ENCODE results near the gene WWOX. TPM values are rescaled to one million over a fixed set of nuclear protein-coding genes. Genes with fewer than 3 reads are reported as not detected.

Gene WWOX
- polyA plus RNA-seq, 1 donor (not counting 4 experiments of a cell fraction or from before 2014, with no cell fraction given), result 5.1 TPM

- H3K4me1 ChIP-seq (ENCODE audit: control insufficient read depth, extremely low read depth, insufficient read depth, low read length), result no peaks in the 10 kb centered on the region
- H4K20me1 ChIP-seq (ENCODE audit: control insufficient read depth, extremely low read depth, insufficient read depth, low read length), result no peaks in the 10 kb centered on the region
- no peak for TF ChIP-seq EZH2 (IDR thresholded peaks at IDR 0.05; ENCODE audit: low read length)
- no peak for TF ChIP-seq CTCF (optimal IDR thresholded peaks at IDR 0.05 in 1 of 3, IDR thresholded peaks at IDR 0.05 in 1 of 3, conservative IDR thresholded peaks at IDR 0.05 in 1 of 3; ENCODE audit: extremely low read depth in 1 of 3, insufficient read depth in 2 of 3, low read length in 3 of 3)
- dilution Hi-C loops (cut with MboI; ENCODE audit: extremely low pct_ligation_motif_present, low sequenced_read_pairs), result no loop called here
- FAIRE-seq (no peak), DNase-seq (ENCODE audit: low read depth, low spot score) (no peak)
- H3K36me3 ChIP-seq (ENCODE audit: control insufficient read depth in 2 of 2, extremely low read depth in 1 of 2, insufficient read depth in 2 of 2, low read length in 2 of 2), result no peaks in the 10 kb centered on the region
- H3K9ac ChIP-seq (ENCODE audit: control insufficient read depth, extremely low read depth, insufficient read depth, low read length), result no peak overlapping the region
- H2AFZ ChIP-seq (ENCODE audit: control insufficient read depth, low read length), result no peak overlapping the region
- H3K9me1 ChIP-seq (ENCODE audit: control insufficient read depth, extremely low read depth, insufficient read depth, low read length), result no peaks in the 10 kb centered on the region
- H3K79me2 ChIP-seq (ENCODE audit: control insufficient read depth, insufficient read depth, low read length), result no peaks in the 10 kb centered on the region
- H3K9me3 ChIP-seq (ENCODE audit: control insufficient read depth, low read depth, low read length), result no peaks in the 10 kb centered on the region
- peaks cover 5% of the 10 kb centered on the region for H3K27me3 ChIP-seq (ENCODE audit: control insufficient read depth, extremely low read depth, insufficient read depth, low read length)
- H3K27ac ChIP-seq (ENCODE audit: control insufficient read depth, insufficient read depth, low read length), result no peak overlapping the region
- no peak overlapping the region for H3K4me3 ChIP-seq (ENCODE audit: control insufficient read depth in 2 of 3, extremely low read depth in 1 of 3, insufficient read depth in 2 of 3, low read depth in 1 of 3, low read length in 3 of 3)
- H3K4me2 ChIP-seq (ENCODE audit: control insufficient read depth, extremely low read depth, insufficient read depth, low read depth, low read length), result no peak overlapping the region
Measured at GRCh38 chr16:78594191-78594590, 494.7 kb downstream of the WWOX start.

GRCh38 chr16:78596348-78596995 is 497.0 kb downstream of the WWOX start:
- Histone ChIP-seq H3K9ac (ENCODE audit: control insufficient read depth, extremely low read depth, insufficient read depth, low read length) (no peak overlapping the region), H3K4me2 (ENCODE audit: control insufficient read depth, extremely low read depth, insufficient read depth, low read depth, low read length) (no peak overlapping the region), H3K4me1 (ENCODE audit: control insufficient read depth, extremely low read depth, insufficient read depth, low read length) (no peaks in the 10 kb centered on the region), H3K4me3 (ENCODE audit: control insufficient read depth in 2 of 3, extremely low read depth in 1 of 3, insufficient read depth in 2 of 3, low read depth in 1 of 3, low read length in 3 of 3) (no peak overlapping the region), H3K36me3 (ENCODE audit: control insufficient read depth in 2 of 2, extremely low read depth in 1 of 2, insufficient read depth in 2 of 2, low read length in 2 of 2) (no peaks in the 10 kb centered on the region), H2AFZ (ENCODE audit: control insufficient read depth, low read length) (no peak overlapping the region), H4K20me1 (ENCODE audit: control insufficient read depth, extremely low read depth, insufficient read depth, low read length) (no peaks in the 10 kb centered on the region), H3K9me1 (ENCODE audit: control insufficient read depth, extremely low read depth, insufficient read depth, low read length) (no peaks in the 10 kb centered on the region), H3K9me3 (ENCODE audit: control insufficient read depth, low read depth, low read length) (no peaks in the 10 kb centered on the region), H3K79me2 (ENCODE audit: control insufficient read depth, insufficient read depth, low read length) (no peaks in the 10 kb centered on the region), H3K27ac (ENCODE audit: control insufficient read depth, insufficient read depth, low read length) (no peak overlapping the region), H3K27me3 (ENCODE audit: control insufficient read depth, extremely low read depth, insufficient read depth, low read length) (no peaks in the 10 kb centered on the region)
- dilution Hi-C loops (cut with MboI; ENCODE audit: extremely low pct_ligation_motif_present, low sequenced_read_pairs), result no loop called here
- no peak for TF ChIP-seq EZH2 (IDR thresholded peaks at IDR 0.05; ENCODE audit: low read length)
- TF ChIP-seq CTCF (optimal IDR thresholded peaks at IDR 0.05 in 1 of 3, IDR thresholded peaks at IDR 0.05 in 1 of 3, conservative IDR thresholded peaks at IDR 0.05 in 1 of 3; ENCODE audit: extremely low read depth in 1 of 3, insufficient read depth in 2 of 3, low read length in 3 of 3), result no peak
- no peak for FAIRE-seq
- no peak for DNase-seq (ENCODE audit: low read depth, low spot score)

Measured in keratinocyte (primary cell).